HG02943 (cell line): ENCODE measurements around the gene PDE7B.
"Not testable (repeated sequence)": the region's sequence is repeated elsewhere in the genome, so short reads cannot be mapped to it uniquely, and the experiment has no call there.

Experiments
- ATAC-seq: cut with Tn5 transposase; IDR thresholded peaks from one replicate; pipeline ENCODE4 v1.9.1; 2021; ENCODE audit warnings: mild to moderate bottlenecking, low read depth, moderate library complexity; ENCODE audit not compliant: unreplicated experiment

PDE7B gene

GRCh38 chr6:135842618-135843392, 8.7 kb upstream of the PDE7B start:
- no peak for ATAC-seq

- ATAC-seq, result no peak
Measured at GRCh38 chr6:135850882-135851281, 619 bp upstream of the PDE7B start.

GRCh38 chr6:135852746-135853145, 1.2 kb downstream of the PDE7B start:
- ATAC-seq, result no peak

GRCh38 chr6:135853227-135853626, 1.7 kb downstream of the PDE7B start:
- ATAC-seq, result no peak

- no peak for ATAC-seq
Measured at GRCh38 chr6:135853986-135854385, 2.5 kb downstream of the PDE7B start.

- no peak for ATAC-seq
Measured at GRCh38 chr6:135854799-135855198, 3.3 kb downstream of the PDE7B start.

- ATAC-seq, result no peak
Measured at GRCh38 chr6:135858931-135859330, 7.4 kb downstream of the PDE7B start.

- no peak for ATAC-seq
Measured at GRCh38 chr6:135860361-135860760, 8.9 kb downstream of the PDE7B start.

- no peak for ATAC-seq
Measured at GRCh38 chr6:135861189-135861588, 9.7 kb downstream of the PDE7B start.

- ATAC-seq, result not testable (repeated sequence)
Measured at GRCh38 chr6:135864929-135865328, 13.4 kb downstream of the PDE7B start.

- ATAC-seq, result no peak
Measured at GRCh38 chr6:135866445-135867123, 15.1 kb downstream of the PDE7B start.

GRCh38 chr6:135867332-135867731, 15.8 kb downstream of the PDE7B start:
- ATAC-seq, result no peak

GRCh38 chr6:135869857-135870256, 18.4 kb downstream of the PDE7B start:
- ATAC-seq, result no peak

- ATAC-seq, result no peak
Measured at GRCh38 chr6:135870722-135871121, 19.2 kb downstream of the PDE7B start.

- ATAC-seq, result no peak
Measured at GRCh38 chr6:135871296-135871695, 19.8 kb downstream of the PDE7B start.

GRCh38 chr6:135871878-135872277, 20.4 kb downstream of the PDE7B start:
- ATAC-seq, result no peak

- no peak for ATAC-seq
Measured at GRCh38 chr6:135875446-135875845, 23.9 kb downstream of the PDE7B start.

GRCh38 chr6:135876058-135876457, 24.6 kb downstream of the PDE7B start:
- ATAC-seq, result no peak

GRCh38 chr6:135877666-135878065, 26.2 kb downstream of the PDE7B start:
- ATAC-seq, result no peak

GRCh38 chr6:135880066-135880972, 28.8 kb downstream of the PDE7B start:
- ATAC-seq, result peak; percentile 95

GRCh38 chr6:135883045-135883444, 31.5 kb downstream of the PDE7B start:
- ATAC-seq, result no peak
